Right lobe of liver (tissue), 4 donors: ENCODE results near the gene ZKSCAN3.

Experiments used
- CTCF ChIP-seq, 4 donors: fragments of 200-600 bp in 3 of 4; fragments of 450-650 bp in 1 of 4; IDR thresholded peaks; one replicate each; pipeline versions ENCODE4 v1.5.1 to v1.8.0; 2016 to 2022; ENCODE audit warnings: antibody characterized with exemption in 4 of 4, mild to moderate bottlenecking in 2 of 4
- POLR2A ChIP-seq: fragments of 450-650 bp; IDR thresholded peaks from one replicate; pipeline ENCODE4 v1.6.1; 2017; ENCODE audit warnings: antibody characterized with exemption, mild to moderate bottlenecking
- donor health status: DM: no; HTN: no; CAD: no.
- donor health status: DM: no; HTN: no; CAD: no.
- donor health status: DM: no; HTN: yes; CAD: no.

GRCh38 chr6:28400122-28400451 is 50.3 kb downstream of the ZKSCAN3 start:
- no peak for TF ChIP-seq CTCF (IDR thresholded peaks at IDR 0.05)
- TF ChIP-seq POLR2A = no peak
